ENCODE data around the gene CTNNA3.

CTNNA3 gene

DNA sequence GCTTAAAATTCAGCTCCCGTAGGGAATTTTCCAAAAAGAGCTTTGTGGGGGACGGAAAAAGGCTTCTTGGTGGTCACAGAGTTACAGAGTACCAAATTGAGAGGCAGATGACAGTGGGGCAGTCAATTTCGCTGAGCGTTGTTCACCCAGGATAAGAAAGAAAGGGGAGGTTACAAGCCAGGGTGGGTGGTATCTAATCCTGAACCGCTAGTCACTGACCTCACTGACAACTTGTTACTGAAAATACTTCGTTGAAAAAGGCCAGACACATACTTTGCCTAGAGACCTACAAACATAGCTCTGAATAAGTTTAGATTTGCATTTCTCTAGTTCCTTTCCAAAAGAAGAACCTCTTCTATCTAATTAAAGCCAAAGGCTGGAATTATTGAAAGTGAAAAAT lies at the start of gene CTNNA3:
TSS of gene CTNNA3 (minus strand) at position 167 of the 400 bp plus-strand sequence.
- no peak for TF ChIP-seq CTCF (IDR thresholded peaks at IDR 0.05)

DNA sequence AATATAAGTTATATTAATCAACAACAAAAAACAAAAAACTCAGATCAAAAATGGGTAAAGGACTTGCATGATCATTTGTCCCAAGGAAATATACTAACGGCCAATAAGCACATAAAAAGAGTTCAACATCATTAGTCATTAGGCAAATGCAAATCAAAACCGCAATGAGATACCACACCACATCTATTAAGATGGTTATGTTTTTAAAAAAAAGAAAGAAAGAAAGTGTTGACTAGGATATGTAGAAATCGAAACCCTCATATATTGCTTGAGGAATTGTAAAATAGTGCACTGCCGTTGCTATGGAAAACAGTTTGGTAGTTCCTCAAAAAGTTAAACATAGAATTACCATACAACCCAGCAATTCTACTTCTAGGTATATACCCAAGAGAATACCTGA lies 39.4 kb upstream of the CTNNA3 start:
- TF ChIP-seq CTCF (IDR thresholded peaks at IDR 0.05), result no peak

- TF ChIP-seq CTCF (IDR thresholded peaks at IDR 0.05), result no peak
Observed at GRCh38 chr10:67733511-67733910, 37.5 kb upstream of the CTNNA3 start.

DNA sequence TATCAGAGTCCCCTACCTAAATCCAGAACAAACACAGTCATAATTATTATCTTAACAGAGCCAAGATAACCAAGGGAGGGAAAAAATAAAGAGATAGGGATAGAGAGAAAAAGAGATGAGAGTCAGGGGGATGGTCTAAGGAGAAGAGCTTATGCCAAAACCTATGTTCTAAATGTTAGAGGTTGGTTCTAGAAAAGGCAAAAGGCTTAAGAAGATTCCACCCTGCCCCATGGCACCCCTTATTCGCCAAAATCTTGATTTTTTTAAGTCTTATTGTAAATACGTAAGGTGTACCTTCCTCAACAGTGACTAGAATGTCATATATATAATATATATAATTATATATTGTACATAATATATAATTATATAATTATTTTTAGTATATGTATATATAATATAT lies 29.6 kb upstream of the CTNNA3 start:
- no peak for TF ChIP-seq CTCF (IDR thresholded peaks at IDR 0.05)

- TF ChIP-seq CTCF (IDR thresholded peaks at IDR 0.05), result no peak
Observed at GRCh38 chr10:67723601-67724000, 27.6 kb upstream of the CTNNA3 start.

DNA sequence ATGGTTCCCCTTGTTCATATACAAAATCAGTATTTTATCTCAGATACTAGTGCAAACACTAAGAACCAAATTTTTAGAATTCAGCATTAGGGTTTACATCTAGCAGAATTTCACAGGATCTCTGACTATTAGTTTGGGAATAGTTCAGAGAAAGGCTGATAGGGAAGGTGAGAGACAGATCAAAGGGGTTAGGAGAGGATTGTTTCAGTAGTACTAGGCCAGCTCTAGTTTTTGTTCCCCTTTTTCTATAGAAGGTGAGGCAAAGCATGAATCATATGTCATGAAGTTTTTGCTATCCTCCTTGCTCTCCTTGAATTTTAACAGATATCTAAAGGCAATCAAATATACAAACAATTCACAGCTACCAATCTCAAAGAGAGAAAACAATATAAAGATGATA lies 26.1 kb upstream of the CTNNA3 start:
- TF ChIP-seq CTCF (IDR thresholded peaks at IDR 0.05), result no peak

GRCh38 chr10:67705921-67706320 lies 9.9 kb upstream of the CTNNA3 start:
- TF ChIP-seq CTCF (IDR thresholded peaks at IDR 0.05), result no peak

DNA sequence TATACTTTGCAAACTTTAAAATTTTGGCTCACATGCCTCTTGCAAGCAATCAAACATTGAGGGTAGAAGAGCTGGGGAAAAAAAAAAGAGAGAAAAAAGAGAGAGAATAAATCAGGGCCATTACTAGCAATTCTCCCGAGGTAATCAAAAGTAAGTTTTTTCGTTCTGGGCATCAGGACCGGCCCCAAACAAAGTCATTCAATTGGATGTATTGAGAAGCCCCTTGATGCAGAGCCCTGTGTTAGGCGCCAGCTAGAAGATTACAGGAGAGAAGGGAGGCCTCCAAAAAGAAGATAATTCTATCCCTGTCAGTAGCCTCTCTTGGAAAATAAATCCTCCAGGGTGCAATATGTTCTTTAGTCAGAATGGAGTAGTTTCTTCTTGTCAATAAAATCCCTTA lies 2.2 kb upstream of the CTNNA3 start:
- TF ChIP-seq CTCF (IDR thresholded peaks at IDR 0.05), result no peak

All from LNCAP (cell line).